ENCODE measurements around the gene ENTPD8. TPM values are rescaled to one million over a fixed set of nuclear protein-coding genes. Genes with fewer than 3 reads are reported as not detected.

The ENTPD8 gene
- total and polyA plus RNA-seq, 2 of the 4 experiments (the other 2 are of a cell fraction), result 0.07 TPM; not detected in 1

DNA sequence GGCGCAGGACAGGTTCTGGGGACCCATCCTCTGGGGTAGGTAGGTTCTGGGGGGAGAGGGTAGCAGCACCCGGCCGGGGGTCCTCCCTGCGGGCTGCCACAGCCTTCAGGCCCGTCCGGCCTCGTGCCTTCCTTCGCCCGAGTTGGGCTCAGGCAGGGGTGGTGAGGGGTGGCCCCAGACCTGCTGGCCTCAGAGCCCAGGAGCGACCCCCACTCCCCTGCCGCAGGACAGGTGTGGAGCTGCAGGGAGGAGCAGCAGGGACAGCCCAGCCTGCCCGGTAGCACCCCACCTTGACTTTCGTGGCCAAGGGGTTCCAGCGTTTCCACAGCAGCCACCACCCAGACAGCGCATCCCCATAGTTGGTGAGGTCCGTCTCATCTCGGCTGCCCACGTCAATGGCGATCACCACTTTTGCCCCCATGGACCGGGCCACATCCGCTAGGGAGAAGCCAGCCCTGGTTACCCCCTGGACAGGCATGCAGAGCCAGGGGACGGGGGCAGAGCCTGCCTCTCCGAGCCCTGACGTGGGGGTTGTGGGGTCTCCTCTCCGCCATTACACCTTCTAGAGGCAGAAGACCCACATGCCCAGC lies 21.3 kb upstream of the ENTPD8 start:
- no peak overlapping the region for H2AFZ ChIP-seq (replicated peaks; ENCODE audit: low read length, poor library complexity)
- H3K23ac ChIP-seq (ENCODE audit: low read depth, low read length), result no peak overlapping the region
- no peaks in the 10 kb centered on the region; the same call in 1 of the 2 replicates for H3K36me3 ChIP-seq (ENCODE audit: control insufficient read depth, insufficient read depth, low read length)
- H3K56ac ChIP-seq (ENCODE audit: extremely low read depth, insufficient read depth, low read length), result no peak overlapping the region
- ChIA-PET CTCF (no interaction called here), POLR2A (ENCODE audit: unreplicated experiment) (no interaction called here)
- H3K9me3 ChIP-seq (ENCODE audit: control insufficient read depth, insufficient read depth, low read length), result no peaks in the 10 kb centered on the region
- in situ Hi-C loops (cut with MboI; ENCODE audit: low sequenced_read_pairs) (no loop called here), dilution Hi-C loops (cut with HindIII; ENCODE audit: low sequenced_read_pairs, unreplicated experiment) (no loop called here), intact Hi-C loops (cut with micrococcal nuclease) (no loop called here)
- H3K9me1 ChIP-seq (ENCODE audit: insufficient read depth, low read length), result no peaks in the 10 kb centered on the region
- WGBS, 2 experiments (ENCODE audit: extremely low coverage in 2 of 2, insufficient read length in 1 of 2), result 98% methylated on average over 7 of the region's 25 CpGs; no CpG with 5 or more reads in 1 of the 2 experiments
- H2BK15ac ChIP-seq (ENCODE audit: low read depth, low read length), result no peak overlapping the region
- no peak overlapping the region for H3K27ac ChIP-seq (ENCODE audit: insufficient read depth, low read length)
- no peak overlapping the region for H3K14ac ChIP-seq (replicated peaks; ENCODE audit: low read depth, low read length)
- DNase-seq, result no peak
- H2BK120ac ChIP-seq (ENCODE audit: low read depth, low read length), result no peak overlapping the region
- no peak for ATAC-seq (ENCODE audit: low read depth)
- no peak overlapping the region for H4K5ac ChIP-seq (ENCODE audit: low read depth, low read length)
- no peak overlapping the region for H4K91ac ChIP-seq (ENCODE audit: insufficient read depth, low read depth, low read length)
- no peak overlapping the region for H2BK20ac ChIP-seq (ENCODE audit: low read depth, low read length)
- no peak overlapping the region for H3K18ac ChIP-seq (ENCODE audit: low read depth, low read length)
- peak overlapping the region; percentile 28 for H2AK9ac ChIP-seq (replicated peaks; ENCODE audit: low read depth, low read length, poor library complexity)
- H3K4me1 ChIP-seq (ENCODE audit: control insufficient read depth, insufficient read depth, low read length), result peaks cover 10% of the 10 kb centered on the region
- H3K27me3 ChIP-seq (ENCODE audit: control insufficient read depth, insufficient read depth, low read length), result peaks cover 2% of the 10 kb centered on the region; the same call in 1 of the 2 replicates
- no peak overlapping the region for H3K4me2 ChIP-seq (ENCODE audit: low read depth, low read length)
- H4K8ac ChIP-seq (ENCODE audit: low read depth in 2 of 2, low read length in 2 of 2), result no peak overlapping the region
- peaks cover 3 to 11% of the 10 kb centered on the region in 2 experiments; a peak in 3 of 4 replicates for H3K79me1 ChIP-seq (ENCODE audit: low read depth in 1 of 2, low read length in 2 of 2)
- peaks cover 9% of the 10 kb centered on the region; the same call in 1 of the 2 replicates for H4K20me1 ChIP-seq (ENCODE audit: insufficient read depth, low read length)
- no peak overlapping the region for H3K4ac ChIP-seq (ENCODE audit: low read depth, low read length)
- no peak overlapping the region for H2BK5ac ChIP-seq (ENCODE audit: low read depth, low read length, poor library complexity, severe bottlenecking)
- H2AK5ac ChIP-seq (ENCODE audit: low read depth, low read length), result no peak overlapping the region
- TF ChIP-seq BHLHE40 (IDR thresholded peaks at IDR 0.05; ENCODE audit: low read depth, low read length) (no peak), RCOR1 (IDR thresholded peaks at IDR 0.05; ENCODE audit: insufficient replicate concordance, low read length) (no peak), RFX5 (IDR thresholded peaks at IDR 0.05; ENCODE audit: low read depth, low read length) (no peak), FOS (IDR thresholded peaks at IDR 0.05; ENCODE audit: low read depth, low read length) (no peak), CHD1 (IDR thresholded peaks at IDR 0.05; ENCODE audit: low read depth, low read length) (no peak), SMC3 (IDR thresholded peaks at IDR 0.05; ENCODE audit: low read depth, low read length) (no peak), MAZ (IDR thresholded peaks at IDR 0.05; ENCODE audit: borderline replicate concordance, low read depth, low read length) (no peak), MAFK (IDR thresholded peaks at IDR 0.05; ENCODE audit: low read depth, low read length) (no peak), NFE2L2 (IDR thresholded peaks at IDR 0.05; ENCODE audit: low read depth, low read length) (no peak), CEBPB (IDR thresholded peaks at IDR 0.05; ENCODE audit: low read depth, low read length) (no peak), POLR2A (IDR thresholded peaks at IDR 0.05; ENCODE audit: low read depth, low read length) (no peak), MXI1 (IDR thresholded peaks at IDR 0.05; ENCODE audit: borderline replicate concordance, low read depth, low read length) (no peak), RAD21 (IDR thresholded peaks at IDR 0.05; ENCODE audit: low read length) (no peak)
- TF ChIP-seq, protein P1, sequence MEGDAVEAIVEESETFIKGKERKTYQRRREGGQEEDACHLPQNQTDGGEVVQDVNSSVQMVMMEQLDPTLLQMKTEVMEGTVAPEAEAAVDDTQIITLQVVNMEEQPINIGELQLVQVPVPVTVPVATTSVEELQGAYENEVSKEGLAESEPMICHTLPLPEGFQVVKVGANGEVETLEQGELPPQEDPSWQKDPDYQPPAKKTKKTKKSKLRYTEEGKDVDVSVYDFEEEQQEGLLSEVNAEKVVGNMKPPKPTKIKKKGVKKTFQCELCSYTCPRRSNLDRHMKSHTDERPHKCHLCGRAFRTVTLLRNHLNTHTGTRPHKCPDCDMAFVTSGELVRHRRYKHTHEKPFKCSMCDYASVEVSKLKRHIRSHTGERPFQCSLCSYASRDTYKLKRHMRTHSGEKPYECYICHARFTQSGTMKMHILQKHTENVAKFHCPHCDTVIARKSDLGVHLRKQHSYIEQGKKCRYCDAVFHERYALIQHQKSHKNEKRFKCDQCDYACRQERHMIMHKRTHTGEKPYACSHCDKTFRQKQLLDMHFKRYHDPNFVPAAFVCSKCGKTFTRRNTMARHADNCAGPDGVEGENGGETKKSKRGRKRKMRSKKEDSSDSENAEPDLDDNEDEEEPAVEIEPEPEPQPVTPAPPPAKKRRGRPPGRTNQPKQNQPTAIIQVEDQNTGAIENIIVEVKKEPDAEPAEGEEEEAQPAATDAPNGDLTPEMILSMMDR (conservative IDR thresholded peaks at IDR 0.05; ENCODE audit: low read depth, low read length), result no peak
- TF ChIP-seq, protein P2, sequence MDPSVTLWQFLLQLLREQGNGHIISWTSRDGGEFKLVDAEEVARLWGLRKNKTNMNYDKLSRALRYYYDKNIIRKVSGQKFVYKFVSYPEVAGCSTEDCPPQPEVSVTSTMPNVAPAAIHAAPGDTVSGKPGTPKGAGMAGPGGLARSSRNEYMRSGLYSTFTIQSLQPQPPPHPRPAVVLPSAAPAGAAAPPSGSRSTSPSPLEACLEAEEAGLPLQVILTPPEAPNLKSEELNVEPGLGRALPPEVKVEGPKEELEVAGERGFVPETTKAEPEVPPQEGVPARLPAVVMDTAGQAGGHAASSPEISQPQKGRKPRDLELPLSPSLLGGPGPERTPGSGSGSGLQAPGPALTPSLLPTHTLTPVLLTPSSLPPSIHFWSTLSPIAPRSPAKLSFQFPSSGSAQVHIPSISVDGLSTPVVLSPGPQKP (IDR thresholded peaks at IDR 0.05; ENCODE audit: borderline replicate concordance, low read depth, low read length), result no peak
- H3K9ac ChIP-seq (ENCODE audit: low read depth, low read length), result no peak overlapping the region
- no TSS peak for BruUV-seq (replicated peaks)
- H3K4me3 ChIP-seq (ENCODE audit: insufficient read depth, low read depth, low read length), result no peak overlapping the region

All from IMR-90 (cell line).